IMR-90 (cell line): ENCODE results near the gene NCK1.

Source experiments
- FOS ChIP-seq: fragments of 150-350 bp; IDR thresholded peaks from 2 replicates; pipeline ENCODE4 v1.6.1; 2016; ENCODE audit warnings: low read depth, low read length
- MXI1 ChIP-seq: IDR thresholded peaks from 2 replicates; pipeline ENCODE4 v1.6.1; 2012; ENCODE audit warnings: low read depth, mild to moderate bottlenecking, low read length, moderate library complexity, borderline replicate concordance
- POLR2A ChIP-seq: IDR thresholded peaks from 2 replicates; pipeline ENCODE4 v1.6.1; 2012; ENCODE audit warnings: mild to moderate bottlenecking, low read depth, low read length
- RAD21 ChIP-seq: IDR thresholded peaks from 2 replicates; pipeline ENCODE4 v1.6.1; 2012; ENCODE audit warnings: low read length, improper control_type of control experiment
- TF ChIP-seq, protein P1 (sequence below): conservative IDR thresholded peaks from 2 replicates; pipeline ENCODE4 v1.5.1; 2012; ENCODE audit warnings: mild to moderate bottlenecking, low read depth, low read length, improper control_type of control experiment

DNA sequence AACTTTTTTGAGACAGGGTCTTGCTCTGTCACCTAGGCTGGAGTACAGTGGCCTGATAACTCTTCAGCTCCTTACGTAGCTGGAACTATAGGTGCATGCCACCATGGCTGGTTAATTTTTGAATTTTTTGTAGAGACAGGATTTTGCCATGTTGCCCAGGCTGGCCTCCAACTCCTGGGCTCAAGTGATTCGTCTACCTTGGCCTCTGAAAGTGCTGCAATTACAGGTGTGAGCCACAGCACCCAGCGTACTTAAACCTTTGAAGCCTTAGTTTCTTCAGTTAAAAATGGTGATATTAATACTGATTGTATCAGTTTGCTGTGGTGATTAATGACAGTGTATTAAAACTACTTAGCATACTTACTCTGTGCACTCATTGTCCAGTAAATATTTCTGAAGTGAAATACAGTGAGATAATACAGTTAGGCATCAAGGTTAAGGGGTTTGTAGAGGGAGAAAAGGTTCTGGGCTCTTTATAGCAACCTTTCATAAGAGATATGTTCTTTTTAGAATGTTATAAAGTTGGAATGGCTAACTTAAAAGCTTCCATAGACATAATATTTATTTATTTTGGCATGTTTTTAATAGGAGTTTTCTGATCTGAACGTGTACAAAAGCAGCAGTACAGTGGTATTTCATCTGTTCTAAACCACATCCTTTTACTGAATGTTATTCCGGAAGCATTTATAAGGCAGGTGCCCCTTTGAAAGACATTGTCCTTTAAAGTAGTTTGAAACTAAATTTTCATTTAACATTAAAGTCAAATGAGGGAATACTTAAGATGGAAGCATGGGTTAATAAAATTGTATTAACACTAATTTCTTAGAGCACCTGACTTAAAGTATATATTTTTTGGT, 23.6 kb downstream of the NCK1 start:
- TF ChIP-seq, protein P1, sequence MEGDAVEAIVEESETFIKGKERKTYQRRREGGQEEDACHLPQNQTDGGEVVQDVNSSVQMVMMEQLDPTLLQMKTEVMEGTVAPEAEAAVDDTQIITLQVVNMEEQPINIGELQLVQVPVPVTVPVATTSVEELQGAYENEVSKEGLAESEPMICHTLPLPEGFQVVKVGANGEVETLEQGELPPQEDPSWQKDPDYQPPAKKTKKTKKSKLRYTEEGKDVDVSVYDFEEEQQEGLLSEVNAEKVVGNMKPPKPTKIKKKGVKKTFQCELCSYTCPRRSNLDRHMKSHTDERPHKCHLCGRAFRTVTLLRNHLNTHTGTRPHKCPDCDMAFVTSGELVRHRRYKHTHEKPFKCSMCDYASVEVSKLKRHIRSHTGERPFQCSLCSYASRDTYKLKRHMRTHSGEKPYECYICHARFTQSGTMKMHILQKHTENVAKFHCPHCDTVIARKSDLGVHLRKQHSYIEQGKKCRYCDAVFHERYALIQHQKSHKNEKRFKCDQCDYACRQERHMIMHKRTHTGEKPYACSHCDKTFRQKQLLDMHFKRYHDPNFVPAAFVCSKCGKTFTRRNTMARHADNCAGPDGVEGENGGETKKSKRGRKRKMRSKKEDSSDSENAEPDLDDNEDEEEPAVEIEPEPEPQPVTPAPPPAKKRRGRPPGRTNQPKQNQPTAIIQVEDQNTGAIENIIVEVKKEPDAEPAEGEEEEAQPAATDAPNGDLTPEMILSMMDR, result no peak
- no peak for TF ChIP-seq FOS
- TF ChIP-seq POLR2A, result no peak
- no peak for TF ChIP-seq MXI1
- TF ChIP-seq RAD21, result no peak
